ENCODE data around the gene STYK1. TPM values are rescaled to one million over a fixed set of nuclear protein-coding genes. Genes with fewer than 3 reads are reported as not detected.

STYK1 gene
- total RNA-seq, 4 donors from 2014 or later: 3.4 to 11.7 (median 8.2) TPM

DNA sequence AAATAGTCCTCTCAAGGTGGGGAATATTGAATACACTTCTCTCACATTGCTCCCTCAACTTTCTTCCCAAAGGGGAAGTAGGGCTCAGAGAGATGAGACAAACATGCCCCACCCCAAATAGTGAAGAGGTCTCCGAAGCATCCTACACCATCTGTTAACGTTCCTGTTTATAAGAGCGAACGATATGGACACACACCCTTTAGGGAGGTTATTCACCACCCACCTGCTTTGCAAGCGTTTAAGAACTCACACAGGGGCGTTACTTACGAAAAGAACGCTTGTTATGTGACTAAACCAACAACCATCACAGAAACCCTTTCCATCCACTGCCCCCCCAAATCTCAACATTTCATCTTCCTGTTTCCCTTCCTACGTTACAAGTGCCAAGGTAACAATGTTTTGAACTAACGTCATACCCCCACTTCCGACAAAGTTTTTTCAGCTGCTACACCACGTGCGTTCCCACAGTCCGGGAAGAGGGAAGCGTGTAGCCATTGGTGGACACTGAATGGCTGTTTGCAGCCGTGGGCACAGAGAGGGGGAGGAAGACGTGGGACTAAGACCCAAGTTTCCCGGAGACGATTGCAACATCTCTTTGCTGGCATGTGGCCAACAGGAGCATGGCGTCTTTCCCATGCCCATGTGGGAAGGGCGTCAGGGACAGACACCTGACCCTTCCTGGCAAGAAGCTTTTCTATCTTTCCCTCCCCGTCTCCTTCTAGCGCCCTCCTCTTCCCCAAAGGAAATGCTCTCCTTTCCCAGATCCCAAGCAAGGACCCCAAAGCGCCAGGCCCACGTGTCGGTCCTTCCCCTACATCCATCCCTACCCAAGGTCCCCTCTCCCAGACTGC is 48.0 kb upstream of the STYK1 start:
- intact Hi-C loops (cut with DNase I): loop anchor here (10.0 kb wide), 1 partner anchor 107 kb away; the partner anchor contains the start of gene MAGOHB

DNA sequence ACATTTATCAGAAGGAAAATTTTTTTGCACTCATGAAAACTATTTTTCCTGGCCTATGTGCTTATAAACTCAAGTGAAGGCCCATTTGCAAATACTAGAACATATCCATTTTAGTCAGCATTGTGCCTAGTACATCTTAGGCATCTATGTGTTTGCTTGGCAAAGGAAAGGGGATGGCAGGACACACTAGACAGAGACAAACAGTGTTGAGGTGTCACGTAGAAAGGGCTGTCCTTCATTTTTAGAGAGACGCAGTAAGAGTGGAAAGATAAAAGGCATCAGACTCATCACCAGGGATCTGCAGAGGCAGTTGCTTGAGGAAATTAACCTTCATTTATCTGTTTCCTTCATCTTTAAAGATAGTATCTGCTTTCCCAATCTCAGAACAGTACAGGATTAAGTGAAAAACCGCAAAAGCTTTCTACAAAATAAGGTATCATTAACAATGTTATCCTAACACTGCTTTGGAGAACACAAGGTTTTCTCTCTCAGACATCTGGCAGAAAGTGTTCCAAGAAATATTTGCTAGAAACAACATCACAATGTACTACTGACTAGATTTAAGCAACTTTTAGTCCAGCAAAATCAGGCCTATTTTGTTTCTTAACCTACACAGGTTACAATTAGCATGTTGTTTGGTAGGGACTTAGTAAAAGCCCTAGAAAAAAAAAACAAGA is 47.3 kb upstream of the STYK1 start:
- no peaks in the 10 kb centered on the region for H3K27me3 ChIP-seq
- 7 to 17% methylated on average over 3 of the region's 3 CpGs for WGBS, 2 donors
- TF ChIP-seq, protein P1, sequence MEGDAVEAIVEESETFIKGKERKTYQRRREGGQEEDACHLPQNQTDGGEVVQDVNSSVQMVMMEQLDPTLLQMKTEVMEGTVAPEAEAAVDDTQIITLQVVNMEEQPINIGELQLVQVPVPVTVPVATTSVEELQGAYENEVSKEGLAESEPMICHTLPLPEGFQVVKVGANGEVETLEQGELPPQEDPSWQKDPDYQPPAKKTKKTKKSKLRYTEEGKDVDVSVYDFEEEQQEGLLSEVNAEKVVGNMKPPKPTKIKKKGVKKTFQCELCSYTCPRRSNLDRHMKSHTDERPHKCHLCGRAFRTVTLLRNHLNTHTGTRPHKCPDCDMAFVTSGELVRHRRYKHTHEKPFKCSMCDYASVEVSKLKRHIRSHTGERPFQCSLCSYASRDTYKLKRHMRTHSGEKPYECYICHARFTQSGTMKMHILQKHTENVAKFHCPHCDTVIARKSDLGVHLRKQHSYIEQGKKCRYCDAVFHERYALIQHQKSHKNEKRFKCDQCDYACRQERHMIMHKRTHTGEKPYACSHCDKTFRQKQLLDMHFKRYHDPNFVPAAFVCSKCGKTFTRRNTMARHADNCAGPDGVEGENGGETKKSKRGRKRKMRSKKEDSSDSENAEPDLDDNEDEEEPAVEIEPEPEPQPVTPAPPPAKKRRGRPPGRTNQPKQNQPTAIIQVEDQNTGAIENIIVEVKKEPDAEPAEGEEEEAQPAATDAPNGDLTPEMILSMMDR (IDR thresholded peaks at IDR 0.05): no peak
- no peak for TF ChIP-seq POLR2A (IDR thresholded peaks at IDR 0.05)
- H3K36me3 ChIP-seq: no peaks in the 10 kb centered on the region
- intact Hi-C loops (cut with DNase I): loop anchor here (10.0 kb wide), 1 partner anchor 106 kb away; the partner anchor contains the start of gene MAGOHB
- peak overlapping the region; percentile 98 to 100 (median 99) for H3K27ac ChIP-seq
- no peaks in the 10 kb centered on the region for H3K9me3 ChIP-seq
- DNase-seq: no peak
- peaks cover 11 to 73% (median 41%) of the 10 kb centered on the region in 3 donors for H3K4me1 ChIP-seq
- peak overlapping the region; percentile 70 to 97 (median 92) for H3K4me3 ChIP-seq

More for the DNA sequence above, 48.0 kb upstream of the STYK1 start:
- TF ChIP-seq, protein P1 (IDR thresholded peaks at IDR 0.05): no peak
- peak in 2 of 4 donors; percentile 5 to 30 for TF ChIP-seq POLR2A (IDR thresholded peaks at IDR 0.05)
- no peaks in the 10 kb centered on the region for H3K9me3 ChIP-seq
- H3K4me1 ChIP-seq: peaks cover 11 to 65% (median 36%) of the 10 kb centered on the region in 3 donors
- peak; percentile 8 for DNase-seq
- no peaks in the 10 kb centered on the region for H3K27me3 ChIP-seq
- no peaks in the 10 kb centered on the region for H3K36me3 ChIP-seq
- 0 to 2% methylated on average over 18 to 24 of the region's 26 CpGs for WGBS, 2 donors
- peak overlapping the region; percentile 70 to 97 (median 92) for H3K4me3 ChIP-seq
- H3K27ac ChIP-seq: peak overlapping the region; percentile 98 to 100 (median 99)

DNA sequence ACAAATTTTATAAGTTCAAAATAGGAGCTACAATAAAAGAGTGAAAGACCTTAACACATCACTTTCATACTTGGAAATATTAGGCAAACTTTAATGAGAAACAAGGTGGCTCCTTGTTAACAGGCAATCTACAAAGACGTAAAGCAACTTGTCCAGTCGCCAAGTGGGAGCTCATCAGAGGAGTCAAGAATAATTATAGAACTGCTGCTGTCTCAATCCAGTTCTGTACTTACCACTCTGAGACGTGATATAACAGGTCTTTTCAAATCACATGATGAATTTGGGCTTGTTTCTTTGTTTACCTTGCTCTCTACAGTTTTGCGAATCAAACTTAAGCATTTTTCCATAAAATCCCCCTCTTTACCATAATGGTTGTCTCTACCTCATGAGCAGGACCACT is 45.6 kb upstream of the STYK1 start:
- peak overlapping the region; percentile 42 to 99 (median 98) for H3K27ac ChIP-seq
- DNase-seq: no peak
- 34 to 45% methylated on average over 4 of the region's 4 CpGs for WGBS, 2 donors

DNA sequence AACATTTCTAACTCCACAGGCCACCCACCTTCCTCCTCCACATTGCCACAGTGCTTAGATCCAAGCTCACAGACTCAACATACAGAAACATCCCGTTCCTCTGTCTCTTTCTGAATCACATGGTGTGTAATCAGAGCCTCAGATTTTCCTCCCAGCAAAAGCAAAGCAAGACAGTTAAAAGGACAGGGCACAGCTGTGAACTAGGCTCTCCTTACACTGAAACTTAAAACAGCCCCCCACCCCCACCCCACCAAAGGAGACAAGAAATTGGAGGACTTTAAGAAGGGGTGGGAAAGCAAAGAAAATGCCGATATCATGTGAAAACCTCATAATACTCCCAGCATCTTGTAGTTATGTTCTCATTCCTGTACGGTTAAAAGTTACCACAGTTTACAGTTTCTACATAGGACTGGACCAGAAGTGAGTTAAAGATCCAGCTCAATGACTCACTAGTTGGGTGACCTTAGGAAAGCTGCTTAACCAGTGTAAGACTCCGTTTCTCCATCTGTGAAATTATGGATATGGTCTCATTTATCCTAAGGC is 44.5 kb upstream of the STYK1 start:
- Histone ChIP-seq H3K27ac (peak overlapping the region; percentile 79 to 99 (median 98)), H3K4me1 (peaks cover 7 to 81% (median 49%) of the 10 kb centered on the region in 3 donors), H3K27me3 (no peaks in the 10 kb centered on the region), H3K4me3 (peak overlapping the region; percentile 0 to 96 (median 48)), H3K36me3 (peaks cover 0 to 25% (median 14%) of the 10 kb centered on the region in 3 donors), H3K9me3 (no peaks in the 10 kb centered on the region)
- DNase-seq: no peak
- no peak for TF ChIP-seq POLR2A (IDR thresholded peaks at IDR 0.05)
- TF ChIP-seq, protein P1 (IDR thresholded peaks at IDR 0.05): no peak
- 25 to 32% methylated on average over 4 of the region's 4 CpGs for WGBS, 2 donors
- intact Hi-C loops (cut with DNase I): no loop called here

More for the DNA sequence above, 45.6 kb upstream of the STYK1 start:
- H3K4me3 ChIP-seq: peak overlapping the region in 3 of 4 donors; percentile 70 to 96 (median 88)
- peaks cover 0 to 14% (median 8%) of the 10 kb centered on the region in 3 donors for H3K36me3 ChIP-seq
- H3K9me3 ChIP-seq: no peaks in the 10 kb centered on the region
- intact Hi-C loops (cut with DNase I): no loop called here
- TF ChIP-seq, protein P1 (IDR thresholded peaks at IDR 0.05): no peak
- TF ChIP-seq POLR2A (IDR thresholded peaks at IDR 0.05): peak in 1 of 4 donors; percentile 31
- peaks cover 11 to 82% (median 52%) of the 10 kb centered on the region in 3 donors for H3K4me1 ChIP-seq
- H3K27me3 ChIP-seq: no peaks in the 10 kb centered on the region
